ENCODE measurements around the gene MFSD11.
"Not testable (repeated sequence)": the region's sequence is repeated elsewhere in the genome, so short reads cannot be mapped to it uniquely, and the experiment has no call there.

The MFSD11 gene

GRCh38 chr17:76748657-76749056 is 10.7 kb downstream of the MFSD11 start:
- no peak for DNase-seq (ENCODE audit: low spot score)

GRCh38 chr17:76751416-76751993 is 13.6 kb downstream of the MFSD11 start:
- DNase-seq (ENCODE audit: low spot score): no peak

GRCh38 chr17:76752006-76752405 is 14.1 kb downstream of the MFSD11 start:
- no peak for DNase-seq (ENCODE audit: low spot score)

GRCh38 chr17:76753061-76753961 is 15.4 kb downstream of the MFSD11 start:
- DNase-seq (ENCODE audit: low spot score): no peak

- no peak for DNase-seq (ENCODE audit: low spot score)
Observed at GRCh38 chr17:76755285-76755684, 17.4 kb downstream of the MFSD11 start.

- DNase-seq (ENCODE audit: low spot score): no peak
Observed at GRCh38 chr17:76757256-76757655, 19.3 kb downstream of the MFSD11 start.

DNA sequence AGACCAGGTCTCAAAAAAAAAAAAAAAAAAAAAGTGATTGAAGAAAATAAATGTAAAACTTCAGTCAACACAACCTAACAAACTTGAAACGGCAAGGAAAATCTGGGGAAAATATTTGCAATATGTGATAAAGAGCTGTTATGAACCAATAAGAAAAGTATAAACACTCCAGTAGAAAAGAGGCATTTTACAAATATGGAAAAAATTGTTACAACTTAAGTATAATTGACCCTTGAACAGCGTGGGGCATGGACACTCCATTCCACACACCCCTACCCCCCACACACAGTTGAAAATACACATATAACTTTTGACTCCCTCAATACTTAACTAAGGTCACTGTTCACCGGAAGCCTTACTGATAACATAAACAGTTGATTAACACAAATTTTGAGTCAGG is 20.7 kb downstream of the MFSD11 start:
- no peak for DNase-seq (ENCODE audit: low spot score)

GRCh38 chr17:76772842-76773525 is 35.1 kb downstream of the MFSD11 start:
- peak; percentile 92 for DNase-seq (ENCODE audit: low spot score)

DNA sequence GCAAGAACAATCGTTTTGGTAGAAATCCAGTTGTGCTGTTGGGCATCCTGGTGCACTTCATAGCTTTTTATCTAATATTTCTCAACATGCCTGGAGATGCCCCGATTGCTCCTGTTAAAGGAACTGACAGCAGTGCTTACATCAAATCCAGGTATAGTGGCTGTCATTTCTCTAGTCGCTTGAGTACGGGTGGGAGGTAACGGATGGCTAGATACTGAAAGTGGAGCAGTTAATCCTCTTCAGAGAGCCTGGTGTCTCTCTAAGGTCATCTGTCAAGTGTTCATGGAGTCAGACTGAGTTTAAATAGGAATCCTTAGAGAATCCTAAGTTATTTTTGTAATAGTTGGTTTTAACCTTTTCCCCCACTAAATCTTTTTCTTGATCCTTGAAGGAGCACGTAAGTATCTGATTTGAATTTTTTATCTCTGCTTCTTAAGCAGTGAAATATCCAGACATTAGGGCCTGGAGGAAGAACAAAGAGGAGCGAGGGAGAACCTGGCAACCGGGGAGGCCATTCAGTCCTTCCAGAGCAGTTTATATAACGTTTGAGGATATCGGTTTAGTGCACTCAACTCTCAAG is 37.2 kb downstream of the MFSD11 start:
- DNase-seq (ENCODE audit: low spot score): no peak

DNA sequence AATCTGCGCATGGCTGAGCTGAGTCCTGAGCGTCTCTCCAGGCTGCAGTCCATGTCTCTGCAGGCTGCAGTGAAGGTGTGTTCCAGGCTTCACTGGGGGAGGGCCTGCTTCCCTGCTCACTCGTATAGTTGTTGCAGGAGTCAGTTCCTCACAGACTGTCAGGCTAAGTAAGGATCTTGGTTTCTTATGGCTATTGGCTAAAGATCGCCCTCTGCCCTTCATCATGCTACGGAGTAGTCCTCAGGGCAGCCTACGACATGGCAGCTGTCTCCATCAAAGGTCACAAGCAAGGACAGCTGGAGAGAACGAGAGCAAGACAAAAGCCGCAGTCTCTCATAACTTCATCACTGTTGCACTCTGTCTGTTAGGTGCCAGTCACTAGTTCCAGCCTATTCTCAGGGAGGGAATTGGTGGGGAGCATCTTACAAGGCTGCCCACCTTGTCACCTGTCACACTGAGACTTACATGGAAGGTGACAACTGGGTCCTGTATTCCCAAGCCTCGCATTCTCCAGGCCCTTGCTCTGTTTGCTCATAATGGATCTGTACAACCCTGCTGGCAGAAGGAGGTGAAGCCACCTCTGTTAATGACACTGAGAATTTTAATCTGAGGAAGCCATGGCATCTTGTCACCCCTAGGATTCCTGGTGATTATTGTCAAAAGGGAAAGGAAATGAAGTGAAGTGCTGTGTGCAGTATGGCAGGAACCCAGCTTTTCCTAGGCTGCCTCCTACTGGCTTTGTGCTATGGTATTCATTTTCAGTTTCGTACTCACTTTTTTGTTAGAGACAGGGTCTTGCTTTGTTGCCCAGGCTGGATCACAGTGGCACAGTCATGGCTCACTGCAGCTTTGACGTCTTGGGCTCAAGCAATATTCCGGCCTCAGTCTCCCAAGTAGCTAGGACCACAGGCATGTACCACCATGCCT is 43.4 kb downstream of the MFSD11 start:
- peak; percentile 66 for DNase-seq (ENCODE audit: low spot score)

DNA sequence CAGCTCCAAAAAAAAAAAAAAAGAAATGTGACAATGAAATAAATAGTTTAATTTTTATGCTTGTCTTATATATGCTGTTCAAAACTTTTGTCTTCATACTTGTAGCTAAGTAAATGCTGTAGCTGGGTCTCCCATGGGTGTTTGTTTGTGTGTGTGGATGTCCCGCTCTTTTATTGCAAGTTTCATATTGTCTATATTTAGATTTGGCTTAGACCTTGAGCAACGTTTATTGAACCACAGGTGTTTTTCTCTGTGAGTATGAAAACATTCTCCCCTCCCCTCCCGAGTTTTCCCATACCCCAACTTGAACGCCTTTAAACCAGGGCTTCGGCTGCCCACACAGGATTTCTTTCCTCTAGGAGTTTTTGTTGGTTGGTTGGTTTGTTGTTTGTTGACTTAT is 45.2 kb downstream of the MFSD11 start:
- no peak for DNase-seq (ENCODE audit: low spot score)

DNA sequence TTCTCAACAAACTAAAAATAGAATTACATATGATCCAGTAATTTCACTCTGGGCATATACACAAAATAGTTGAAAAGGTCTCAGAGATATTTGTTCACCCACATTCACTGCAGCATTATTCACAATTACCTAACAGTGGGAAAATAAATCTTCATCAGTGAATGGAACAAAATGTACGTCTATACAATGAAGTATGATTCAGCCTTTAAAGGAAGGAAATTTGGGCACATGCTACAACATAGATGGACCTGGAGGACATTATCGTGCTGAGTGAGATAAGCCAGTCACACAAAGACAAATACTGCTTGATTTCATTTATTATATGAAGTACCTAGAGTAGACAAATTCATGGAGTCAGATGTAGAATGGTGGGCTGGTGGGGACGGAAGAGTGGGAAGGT is 47.0 kb downstream of the MFSD11 start:
- DNase-seq (ENCODE audit: low spot score): no peak

DNA sequence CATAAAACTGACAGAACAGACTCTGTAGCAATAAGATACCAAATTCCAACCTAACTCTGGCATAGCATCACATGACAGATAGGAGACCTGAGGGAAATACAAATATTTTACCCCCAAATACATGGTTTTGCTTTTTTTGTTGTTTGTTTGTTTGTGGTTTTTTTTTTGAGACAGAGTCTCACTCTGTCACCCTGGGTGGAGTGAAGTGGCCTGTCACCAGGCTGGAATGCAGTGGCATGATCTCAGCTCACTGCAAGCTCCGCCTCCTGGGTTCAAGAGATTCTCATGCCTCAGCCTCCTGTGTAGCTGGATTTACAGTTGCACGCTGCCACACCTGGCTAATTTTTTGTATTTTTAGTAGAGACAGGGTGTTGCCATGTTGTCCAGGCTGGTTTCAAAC is 49.9 kb downstream of the MFSD11 start:
- DNase-seq (ENCODE audit: low spot score): not testable (repeated sequence)

DNA sequence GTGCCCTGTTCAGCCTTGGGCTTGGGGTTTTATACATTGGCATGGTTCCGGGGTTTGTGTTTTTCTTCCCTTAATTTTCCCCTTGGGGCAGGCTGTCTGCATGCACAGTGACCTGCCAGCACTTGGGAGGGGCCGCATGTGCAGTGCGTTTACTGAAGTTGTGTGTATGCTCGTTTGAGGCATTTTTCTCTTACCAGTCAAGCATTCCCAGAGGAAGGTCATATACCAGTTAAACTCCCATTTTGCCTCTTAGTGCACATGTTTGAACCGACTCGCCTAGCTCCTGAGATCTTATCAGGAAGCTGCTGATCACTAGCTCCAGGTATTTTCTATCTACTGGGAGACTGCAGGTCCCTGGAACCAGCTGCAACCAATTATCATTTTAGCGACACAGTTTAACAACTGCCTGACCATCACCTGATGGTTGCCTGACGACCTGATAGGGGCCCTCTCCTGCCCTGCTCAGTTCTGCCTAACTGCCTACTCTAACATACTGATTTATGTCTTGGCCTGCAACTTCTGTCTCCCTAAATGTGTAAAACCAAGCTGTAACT is 51.4 kb downstream of the MFSD11 start:
- DNase-seq (ENCODE audit: low spot score): no peak

DNA sequence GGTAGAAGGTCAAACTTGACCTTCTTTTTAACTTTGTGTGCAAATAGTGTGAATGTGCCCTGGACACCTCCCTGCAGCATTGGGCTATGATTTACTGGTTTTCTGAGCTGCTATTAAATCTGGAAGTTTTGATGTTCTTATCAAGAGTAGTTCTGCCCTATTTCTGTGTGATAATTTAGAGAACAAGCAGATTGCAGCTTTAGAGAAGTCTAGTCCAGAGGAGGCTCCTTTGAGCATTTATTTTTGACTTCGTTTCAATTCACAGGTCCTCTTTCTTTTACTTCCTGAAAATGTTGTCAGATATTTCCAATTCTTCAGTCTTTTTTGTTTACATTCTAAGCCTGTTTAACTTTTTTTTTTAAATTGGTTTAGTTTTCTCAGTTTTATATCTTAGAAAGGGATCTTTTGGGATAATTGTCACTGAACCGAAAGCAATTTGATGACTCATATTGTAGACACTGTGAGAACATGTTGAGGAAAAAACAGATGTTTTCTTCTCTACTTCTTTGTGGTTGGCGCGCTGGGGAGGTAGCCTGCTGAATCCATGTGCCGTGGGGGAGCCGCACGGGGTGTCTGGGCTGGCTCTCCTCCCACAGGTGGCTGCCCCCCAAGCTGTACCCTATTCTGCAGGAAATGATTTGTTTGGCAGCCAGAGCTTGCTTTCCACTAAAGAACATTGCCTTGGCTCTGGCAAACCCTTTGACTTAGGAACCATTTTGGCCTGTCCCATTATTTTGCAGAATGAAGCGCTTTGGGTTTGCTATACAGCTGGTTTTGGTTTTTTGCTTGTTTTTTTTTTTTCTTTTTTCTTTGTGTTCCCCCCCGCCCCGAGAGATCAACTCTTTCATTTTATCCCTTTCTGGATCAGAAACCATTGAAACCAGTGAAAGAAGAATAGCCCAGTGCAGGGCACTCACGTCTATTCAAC is 53.4 kb downstream of the MFSD11 start:
- DNase-seq (ENCODE audit: low spot score): no peak

GRCh38 chr17:76792348-76792747 is 54.4 kb downstream of the MFSD11 start:
- no peak for DNase-seq (ENCODE audit: low spot score)

- DNase-seq (ENCODE audit: low spot score): peak; percentile 79
Observed at GRCh38 chr17:76793775-76794174, 55.9 kb downstream of the MFSD11 start.

DNA sequence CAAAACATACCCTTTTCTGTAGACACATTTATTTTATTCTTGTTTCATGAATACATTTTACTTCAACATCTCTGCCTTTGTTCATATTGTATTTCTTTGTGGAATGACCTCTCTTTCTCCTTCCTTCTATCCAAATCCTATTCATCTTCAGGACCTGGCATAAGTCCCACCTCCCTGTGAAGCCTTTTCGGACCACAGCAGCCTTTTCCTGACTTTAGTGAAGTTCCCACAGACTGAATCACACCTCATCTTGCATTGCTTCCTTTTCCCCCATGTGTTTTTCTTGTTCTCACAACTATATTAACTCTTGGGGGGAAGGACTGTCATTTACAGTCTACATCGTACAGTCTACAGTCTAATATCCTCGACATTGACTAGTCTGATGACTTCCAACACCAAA is 58.2 kb downstream of the MFSD11 start:
- DNase-seq (ENCODE audit: low spot score): no peak

GRCh38 chr17:76797241-76797840 is 59.4 kb downstream of the MFSD11 start:
- DNase-seq (ENCODE audit: low spot score): no peak

DNA sequence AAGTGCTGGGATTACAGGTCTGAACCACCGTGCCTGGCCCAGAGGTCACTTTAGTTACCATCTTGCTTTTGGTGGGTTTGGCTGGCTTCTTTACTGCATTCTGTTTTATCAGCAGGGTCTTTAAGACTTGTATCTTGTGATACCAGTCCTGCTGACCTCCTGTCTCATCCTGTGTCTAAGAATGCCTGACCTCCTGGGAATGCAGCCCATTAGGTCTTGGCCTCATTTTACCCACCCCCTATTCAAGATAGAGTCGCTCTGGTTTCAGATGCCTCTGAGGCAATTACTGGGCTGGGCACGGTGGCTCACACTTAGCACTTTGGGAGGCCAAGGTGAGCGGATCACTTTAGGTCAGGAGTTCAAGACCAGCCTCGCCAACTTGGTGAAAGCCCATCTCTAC is 63.8 kb downstream of the MFSD11 start:
- DNase-seq (ENCODE audit: low spot score): no peak
